HG03103 (cell line): ENCODE results near the gene GNMT.

Experiments
- ATAC-seq: cut with Tn5 transposase; IDR thresholded peaks from one replicate; pipeline ENCODE4 v1.9.1; 2021; ENCODE audit warnings: low read depth; ENCODE audit not compliant: unreplicated experiment

Gene GNMT

DNA sequence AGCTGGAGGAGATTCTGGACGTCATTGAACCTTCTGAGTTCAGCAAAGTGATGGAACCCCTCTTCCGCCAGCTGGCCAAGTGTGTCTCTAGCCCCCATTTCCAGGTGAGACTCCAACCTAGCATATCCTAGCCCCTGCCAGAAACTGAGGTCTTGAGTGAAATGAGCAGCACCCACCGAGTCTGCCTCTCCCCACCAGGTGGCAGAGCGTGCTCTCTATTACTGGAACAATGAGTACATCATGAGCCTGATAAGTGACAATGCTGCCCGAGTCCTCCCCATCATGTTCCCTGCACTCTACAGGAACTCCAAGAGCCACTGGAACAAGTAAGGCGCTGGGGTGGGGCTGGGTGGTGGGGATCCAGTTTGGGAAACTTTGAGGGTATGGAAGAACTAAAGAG lies 48.6 kb downstream of the GNMT start:
- ATAC-seq = no peak

DNA sequence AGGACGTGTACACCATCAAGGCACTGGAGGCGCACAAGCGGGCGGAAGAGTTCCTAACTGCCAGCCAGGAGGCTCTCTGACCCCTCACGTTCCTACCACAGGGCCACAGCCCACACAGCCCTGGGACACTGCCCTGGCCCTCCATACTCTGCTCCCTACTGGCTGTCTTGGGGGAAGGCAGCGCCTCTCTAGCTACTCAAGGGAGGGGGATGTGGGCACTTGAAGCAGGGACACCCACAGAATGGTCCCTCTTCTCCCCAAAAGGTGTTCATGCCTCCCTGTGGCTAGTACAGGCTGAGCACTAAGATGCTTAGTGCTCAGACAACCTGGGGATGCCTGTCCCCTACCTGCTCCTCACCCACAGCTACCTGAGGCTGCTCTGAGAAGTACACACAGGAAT lies 50.7 kb downstream of the GNMT start:
- no peak for ATAC-seq

DNA sequence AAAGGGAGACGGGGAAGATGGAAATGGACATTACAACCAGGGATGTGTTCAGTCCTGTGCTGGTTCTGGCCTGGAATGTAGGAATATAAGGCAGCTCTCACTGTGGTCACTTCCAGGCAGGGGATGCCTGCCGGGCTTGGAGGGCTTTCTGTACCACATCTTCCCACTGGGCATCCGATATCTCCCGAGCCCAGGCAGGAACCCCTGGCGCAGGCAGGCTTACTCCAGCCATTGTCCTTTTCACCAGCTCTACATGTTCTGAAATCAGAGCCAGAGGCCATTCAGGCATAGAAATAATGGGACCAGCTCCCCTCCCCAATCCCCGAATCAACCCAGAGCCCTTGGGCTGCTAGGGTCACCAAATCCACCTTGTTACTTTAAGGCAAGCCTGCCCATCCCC lies 51.8 kb downstream of the GNMT start:
- no peak for ATAC-seq

DNA sequence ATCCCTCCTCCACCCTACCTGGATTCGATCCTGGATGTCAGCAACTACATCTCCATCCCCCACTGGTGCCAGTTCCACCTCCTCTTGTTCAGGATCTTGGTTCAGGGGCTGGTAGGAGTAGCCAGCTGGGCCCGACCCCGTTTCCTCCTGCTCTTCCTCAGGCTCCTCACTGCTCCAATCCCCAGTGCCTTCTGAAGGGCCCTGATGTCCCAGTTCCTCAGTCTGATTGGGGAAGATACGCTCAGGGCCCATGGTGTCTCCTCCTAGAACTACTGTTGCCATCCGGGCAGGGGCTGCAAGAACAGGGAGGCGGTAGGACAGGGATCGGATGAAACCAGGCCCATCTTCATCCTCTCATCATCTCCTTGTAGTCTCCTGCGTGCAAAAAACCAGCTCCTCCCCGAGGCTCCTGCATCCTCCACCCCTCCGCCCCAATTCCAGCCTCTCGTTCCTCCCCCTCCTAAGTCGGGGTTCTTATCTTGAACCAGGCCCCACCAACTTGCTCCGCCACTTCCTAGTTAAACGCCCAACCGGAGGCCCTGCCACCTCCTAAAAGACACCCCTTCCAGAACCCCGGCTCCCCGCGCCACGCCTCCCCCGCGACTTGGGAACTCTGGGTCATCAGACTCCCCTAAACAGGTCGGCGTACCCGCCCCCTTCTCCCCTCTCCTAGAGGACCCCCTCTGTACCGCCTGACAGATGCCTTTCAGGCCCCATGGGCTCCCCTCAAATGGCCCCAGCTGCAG lies 52.7 kb downstream of the GNMT start:
- ATAC-seq = peak; percentile 14
